H1 (cell line): Measurements from ENCODE around the gene PRMT6. TPM values are rescaled to one million over a fixed set of nuclear protein-coding genes. Genes with fewer than 3 reads are reported as not detected.

Experiments
- CTCF ChIA-PET: fragments of 300-600 bp; sonication (Branson Sonifier 250); formaldehyde crosslinking; loops from one replicate; lab custom pipeline; 2021; ENCODE audit not compliant: partially characterized antibody; lab: Charles Lee
- POLR2A ChIA-PET: fragments of 300-600 bp; sonication (Branson Sonifier 250); formaldehyde crosslinking; loops from one replicate; lab custom pipeline; 2021; ENCODE audit warnings: inconsistent platforms; ENCODE audit not compliant: partially characterized antibody; lab: Charles Lee
- DNase-seq, 2 experiments: peaks; one replicate each; pipeline versions ENCODE4 v3.0.0 to v3.0.0-alpha.2; 2010 to 2022; ENCODE audit warnings: low spot score in 2 of 2, low read depth in 1 of 2, mixed read lengths in 1 of 2
- FAIRE-seq: peaks from 2 replicates; lab custom pipeline; 2011; peaks lifted over from hg19 to GRCh38; lab: Jason Lieb, UNC
- H2AFZ ChIP-seq: 2 replicates; pipeline ENCODE4 v1.8.1; 2012; ENCODE audit warnings: low read length, inconsistent platforms
- H2AK5ac ChIP-seq: 2 replicates; pipeline ENCODE4 v1.6.1; 2013; ENCODE audit warnings: low read depth, low read length
- H2BK120ac ChIP-seq: replicated peaks from 2 replicates; pipeline ENCODE3; 2013; ENCODE audit warnings: low read depth, low read length, inconsistent platforms
- H2BK12ac ChIP-seq: 2 replicates; pipeline ENCODE4 v1.6.1; 2013; ENCODE audit warnings: low read depth, low read length
- H2BK15ac ChIP-seq: 2 replicates; pipeline ENCODE4 v1.6.1; 2013; ENCODE audit warnings: low read length
- H2BK20ac ChIP-seq: 2 replicates; pipeline ENCODE4 v1.6.1; 2013; ENCODE audit warnings: low read length
- H2BK5ac ChIP-seq: 2 replicates; pipeline ENCODE4 v1.6.1; 2013; ENCODE audit warnings: low read depth, low read length
- H3K14ac ChIP-seq: 2 replicates; pipeline ENCODE4 v1.6.1; 2013; ENCODE audit warnings: inconsistent platforms; ENCODE audit not compliant: insufficient read length
- H3K18ac ChIP-seq: 2 replicates; pipeline ENCODE4 v1.6.1; 2013; ENCODE audit warnings: low read length; ENCODE audit errors: extremely low read depth
- H3K23ac ChIP-seq: 2 replicates; pipeline ENCODE4 v1.6.1; 2013; ENCODE audit warnings: inconsistent platforms; ENCODE audit not compliant: insufficient read length
- H3K23me2 ChIP-seq: 2 replicates; pipeline ENCODE4 v1.6.1; 2013; ENCODE audit warnings: low read depth, low read length
- H3K27ac ChIP-seq: 2 replicates; pipeline ENCODE4 v1.6.1; 2011; ENCODE audit warnings: low read depth, low read length, inconsistent platforms
- H3K27me3 ChIP-seq, 4 experiments: replicated peaks in 1 of 4; 1 replicate in 1 of 4; 2 replicates in 3 of 4; pipeline versions ENCODE4 v1.6.1 to v1.8.1; 2011 to 2013; ENCODE audit warnings: low read length in 3 of 4, mild to moderate bottlenecking in 3 of 4, inconsistent platforms in 2 of 4, mixed read lengths in 2 of 4, moderate library complexity in 1 of 4; ENCODE audit not compliant: control insufficient read depth in 3 of 4, insufficient read depth in 3 of 4; ENCODE audit errors: extremely low read depth in 1 of 4
- H3K36me3 ChIP-seq, 4 experiments: 2 replicates each; pipeline versions ENCODE4 v1.6.1 to v1.8.1; 2011 to 2013; ENCODE audit warnings: mild to moderate bottlenecking in 4 of 4, low read length in 3 of 4, moderate library complexity in 2 of 4, control low read depth in 1 of 4, inconsistent platforms in 1 of 4; ENCODE audit not compliant: insufficient read depth in 4 of 4, control insufficient read depth in 2 of 4
- H3K4ac ChIP-seq: replicated peaks from 2 replicates; pipeline ENCODE3; 2013; ENCODE audit warnings: low read length, low read depth, mixed read lengths, inconsistent platforms; ENCODE audit not compliant: insufficient read length
- H3K4me1 ChIP-seq, 4 experiments: replicated peaks in 1 of 4; 1 replicate in 1 of 4; 2 replicates in 3 of 4; pipeline versions ENCODE4 v1.6.1 to v1.8.1; 2011 to 2013; ENCODE audit warnings: low read length in 3 of 4, inconsistent platforms in 2 of 4, mixed read lengths in 1 of 4; ENCODE audit not compliant: insufficient read depth in 4 of 4, control insufficient read depth in 3 of 4
- H3K4me2 ChIP-seq, 2 experiments: 2 replicates each; pipeline versions ENCODE4 v1.6.1 to v1.8.1; 2011 to 2013; ENCODE audit warnings: low read depth in 2 of 2, low read length in 2 of 2, control low read depth in 1 of 2, inconsistent platforms in 1 of 2, mild to moderate bottlenecking in 1 of 2; ENCODE audit not compliant: insufficient read depth in 1 of 2
- H3K4me3 ChIP-seq, 4 experiments: fragments of 200-600, 300-600 bp in 1 of 4; sonication (generic), shearing (Covaris generic), sonication (Bioruptor Twin) in 1 of 4; 2 replicates each; pipeline versions ENCODE4 v1.5.1 to v1.8.1; 2011 to 2016; ENCODE audit warnings: low read length in 4 of 4, low read depth in 3 of 4, control low read depth in 2 of 4, inconsistent platforms in 2 of 4, mild to moderate bottlenecking in 2 of 4, mixed read lengths in 1 of 4, moderate library complexity in 1 of 4; ENCODE audit not compliant: insufficient read depth in 2 of 4; ENCODE audit errors: extremely low read depth in 1 of 4
- H3K56ac ChIP-seq: replicated peaks from 2 replicates; pipeline ENCODE3; 2013; ENCODE audit warnings: low read depth, mild to moderate bottlenecking, mixed read lengths, low read length, inconsistent platforms; ENCODE audit not compliant: insufficient read length
- H3K79me1 ChIP-seq: 2 replicates; pipeline ENCODE4 v1.6.1; 2013; ENCODE audit warnings: low read depth, low read length, control low read depth
- H3K79me2 ChIP-seq, 2 experiments: 2 replicates each; pipeline versions ENCODE4 v1.6.1 to v1.8.1; 2012 to 2013; ENCODE audit warnings: low read length in 2 of 2, mild to moderate bottlenecking in 2 of 2, inconsistent platforms in 1 of 2; ENCODE audit not compliant: insufficient read depth in 2 of 2, control insufficient read depth in 1 of 2
- H3K9ac ChIP-seq, 4 experiments: replicated peaks in 1 of 4; 1 replicate in 1 of 4; 2 replicates in 3 of 4; pipeline versions ENCODE4 v1.6.1 to v1.8.1; 2011 to 2013; ENCODE audit warnings: low read depth in 3 of 4, low read length in 3 of 4, control low read depth in 2 of 4, mild to moderate bottlenecking in 2 of 4, moderate library complexity in 2 of 4, inconsistent platforms in 1 of 4; ENCODE audit errors: extremely low read depth in 1 of 4
- H3K9me3 ChIP-seq, 2 experiments: 2 replicates each; pipeline versions ENCODE4 v1.6.1 to v1.8.1; 2012 to 2013; ENCODE audit warnings: mild to moderate bottlenecking in 2 of 2, moderate library complexity in 2 of 2, control low read depth in 1 of 2, inconsistent platforms in 1 of 2, low read depth in 1 of 2, low read length in 1 of 2, mixed read lengths in 1 of 2; ENCODE audit not compliant: insufficient read depth in 2 of 2
- H4K20me1 ChIP-seq, 2 experiments: replicated peaks in 1 of 2; 2 replicates each; pipeline versions ENCODE3 to v1.8.1; 2011 to 2013; ENCODE audit warnings: inconsistent platforms in 2 of 2, low read length in 2 of 2, mild to moderate bottlenecking in 1 of 2; ENCODE audit not compliant: insufficient read depth in 2 of 2, control insufficient read depth in 1 of 2
- H4K5ac ChIP-seq: 2 replicates; pipeline ENCODE4 v1.6.1; 2013; ENCODE audit warnings: low read length, low read depth, mixed read lengths, inconsistent platforms; ENCODE audit not compliant: insufficient read length
- H4K8ac ChIP-seq: 2 replicates; pipeline ENCODE4 v1.8.0; 2013; ENCODE audit warnings: mild to moderate bottlenecking, moderate library complexity, low read length, inconsistent platforms; ENCODE audit not compliant: insufficient read depth; ENCODE audit errors: extremely low read depth
- H4K91ac ChIP-seq: replicated peaks from 2 replicates; pipeline ENCODE3; 2013; ENCODE audit warnings: low read length, mixed read lengths, inconsistent platforms; ENCODE audit not compliant: insufficient read length
- SIRT6 ChIP-seq: IDR thresholded peaks from one replicate; pipeline ENCODE4 v1.7.1; 2012; ENCODE audit warnings: low read length, inconsistent platforms
- WGBS, 2 experiments: shearing (Covaris generic) in 1 of 2; methylation state at CpG; one replicate each; pipeline versions ENCODE4 v1.1.6 to v1.1.7; 2013 to 2015; ENCODE audit warnings: low lambda C conversion rate in 2 of 2, mixed read lengths in 2 of 2, inconsistent platforms in 1 of 2, low coverage in 1 of 2, missing lambda C conversion rate in 1 of 2; ENCODE audit not compliant: insufficient replicate concordance in 2 of 2, insufficient coverage in 1 of 2, insufficient read length in 1 of 2; ENCODE audit errors: extremely low coverage in 1 of 2, missing lambda C conversion rate in 1 of 2; 5-methylcytosine and 5-hydroxymethylcytosine counted together
- polyA plus RNA-seq, 7 experiments: library from polyadenylated mRNA; depleted of rRNA in 3 of 7; stranded (reverse) in 5 of 7; unstranded in 2 of 7; fragments of >200 nt in 5 of 7; fragments of 200-250 nt in 2 of 7; gene quantifications; 1 replicate in 5 of 7; 2 replicates in 1 of 7; 4 replicates in 1 of 7; pipeline versions ENCODE4 v1.2.1 to v1.2.3, GENCODE V29; 2011 to 2013; ENCODE audit warnings: missing spikeins in 2 of 7, mixed read lengths in 2 of 7
- total RNA-seq: library from RNA; stranded (reverse); fragmentation: NEBNext Ultra II Directional; extraction: Animal tissue kit (Norgen Biotek cat#: 25700); gene quantifications from 2 replicates; pipeline ENCODE4 v1.2.1, GENCODE V29; 2021

PRMT6 gene
- total and polyA plus RNA-seq, 2 of the 8 experiments (the other 6 are each of a cell fraction or from before 2014, with no cell fraction given): 23.6 to 38.2 TPM

GRCh38 chr1:107098961-107099360 is 42.5 kb downstream of the PRMT6 start:
- Histone ChIP-seq H3K27me3 (no peaks in the 10 kb centered on the region), H3K79me1 (no peaks in the 10 kb centered on the region), H3K27ac (no peak overlapping the region), H2BK5ac (no peak overlapping the region), H3K23me2 (no peaks in the 10 kb centered on the region), H4K5ac (no peak overlapping the region), H2BK12ac (no peak overlapping the region), H3K4ac (no peak overlapping the region), H3K4me2 (no peak overlapping the region), H3K36me3 (no peaks in the 10 kb centered on the region), H3K9me3 (no peaks in the 10 kb centered on the region), H4K91ac (no peak overlapping the region), H2AFZ (no peak overlapping the region), H2BK120ac (no peak overlapping the region), H3K14ac (no peak overlapping the region), H3K4me1 (no peaks in the 10 kb centered on the region), H3K9ac (no peak overlapping the region), H3K79me2 (no peaks in the 10 kb centered on the region), H4K8ac (no peak overlapping the region), H3K23ac (no peak overlapping the region), H2BK15ac (no peak overlapping the region), H3K4me3 (no peak overlapping the region), H4K20me1 (no peaks in the 10 kb centered on the region), H3K56ac (no peak overlapping the region), H2AK5ac (no peak overlapping the region), H3K18ac (no peak overlapping the region), H2BK20ac (no peak overlapping the region)
- ChIA-PET POLR2A (no interaction called here), CTCF (interaction anchor here (0.7 to 0.9 kb wide), 2 partner anchors 467 to 881 kb away, joined by 3 read pairs; no protein-coding TSS in a partner anchor)
- DNase-seq (no peak), FAIRE-seq (no peak)
- WGBS, 2 experiments: 87% methylated on average over 3 of the region's 3 CpGs; no CpG with 5 or more reads in 1 of the 2 experiments
- no peak for TF ChIP-seq SIRT6
